Lower leg skin (tissue), 4 donors: ENCODE results near the gene METRNL. TPM values are rescaled to one million over a fixed set of nuclear protein-coding genes. Genes with fewer than 3 reads are reported as not detected.

Source experiments
- DNase-seq, 2 donors: peaks; one replicate each; pipeline ENCODE4 v3.0.0-alpha.2; 2019; ENCODE audit warnings: low spot score in 2 of 2
- H3K4me3 ChIP-seq: fragments of 200-600 bp; sonication (generic); 2 replicates; pipeline ENCODE4 v1.5.1; 2017; ENCODE audit warnings: mild to moderate bottlenecking, low read depth; ENCODE audit not compliant: poor library complexity, severe bottlenecking
- CTCF ChIP-seq, 3 donors: fragments of 450-650 bp; IDR thresholded peaks; one replicate each; pipeline ENCODE4 v1.5.1; 2016; ENCODE audit warnings: antibody characterized with exemption in 3 of 3, mild to moderate bottlenecking in 3 of 3, moderate library complexity in 2 of 3
- POLR2A ChIP-seq, 2 donors: fragments of 450-650 bp; IDR thresholded peaks; one replicate each; pipeline ENCODE4 v1.6.1; 2016 to 2017; ENCODE audit warnings: antibody characterized with exemption in 2 of 2, mild to moderate bottlenecking in 1 of 2, moderate library complexity in 1 of 2
- WGBS, 2 donors: methylation state at CpG; one replicate each; pipeline ENCODE4 v1.1.5; 2018; 5-methylcytosine and 5-hydroxymethylcytosine counted together
- intact Hi-C: fragments of 100-400 bp; cut with DNase I; formaldehyde crosslinking; loops from one replicate; pipeline ENCODE4 v1.15.0; 2023; ENCODE audit warnings: low total_unique reads
- total RNA-seq, 4 donors: library from RNA; depleted of rRNA; stranded (reverse); fragments of >200 nt; gene quantifications; one replicate each; pipeline ENCODE4 v1.1.0, GENCODE V29; 2016

The METRNL gene
- total RNA-seq, 4 donors from 2014 or later: 208 to 343 (median 296) TPM

DNA sequence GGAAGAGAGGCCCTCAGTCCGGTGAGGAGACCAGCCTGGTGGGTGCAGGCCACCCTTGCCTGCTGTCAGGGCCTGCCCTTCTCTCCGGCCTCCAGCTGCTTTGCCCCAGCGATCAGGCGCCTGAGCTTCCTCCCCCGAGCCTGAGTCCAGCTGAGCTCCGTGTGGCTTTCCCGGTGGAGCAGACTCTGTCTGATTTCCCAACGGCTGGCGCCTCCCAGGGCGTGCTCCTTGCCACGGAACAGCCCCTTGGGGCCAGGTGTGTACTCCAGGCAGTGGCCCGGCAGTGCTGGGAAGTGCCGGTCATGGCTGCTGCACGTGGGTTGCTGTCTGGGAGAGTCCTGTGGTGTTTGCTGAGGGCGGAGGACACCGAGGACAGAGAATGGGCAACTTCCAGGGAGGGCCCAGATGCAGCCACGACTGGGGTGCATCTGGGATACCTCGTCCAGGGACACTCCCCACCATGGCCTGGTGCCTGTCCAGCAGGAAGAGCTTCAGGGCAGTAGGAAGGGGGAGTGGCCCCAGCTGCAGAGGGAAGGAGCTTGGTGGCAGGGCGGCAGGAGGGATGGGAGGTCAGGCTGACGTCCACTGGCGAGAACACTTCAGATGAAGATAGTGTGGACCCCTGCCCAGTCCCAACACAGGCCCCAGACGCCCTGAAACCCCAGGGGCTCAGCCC is 22.5 kb downstream of the METRNL start:
- H3K4me3 ChIP-seq: no peak overlapping the region
- intact Hi-C loops: no loop called here
- no peak for TF ChIP-seq CTCF (IDR thresholded peaks at IDR 0.05)
- TF ChIP-seq POLR2A (IDR thresholded peaks at IDR 0.05): no peak
- peak in 1 of 2 donors; percentile 68 for DNase-seq
- 29 to 34% methylated on average over 7 to 21 of the region's 22 CpGs for WGBS, 2 donors

GRCh38 chr17:83103200-83103942 is 24.0 kb downstream of the METRNL start:
- intact Hi-C loops: no loop called here
- H3K4me3 ChIP-seq: no peak overlapping the region
- DNase-seq: peak in 1 of 2 donors; percentile 49
- TF ChIP-seq POLR2A (IDR thresholded peaks at IDR 0.05): no peak
- WGBS, 2 donors: 25 to 40% methylated on average over 22 to 55 of the region's 60 CpGs

- TF ChIP-seq CTCF (IDR thresholded peaks at IDR 0.05): no peak
- TF ChIP-seq POLR2A (IDR thresholded peaks at IDR 0.05): no peak
- no peak overlapping the region for H3K4me3 ChIP-seq
- intact Hi-C loops: no loop called here
- no peak for DNase-seq
- WGBS, 2 donors: 52 to 58% methylated on average over 10 of the region's 10 CpGs
Observed at GRCh38 chr17:83103943-83104311, 24.5 kb downstream of the METRNL start.

- no peak for TF ChIP-seq CTCF (IDR thresholded peaks at IDR 0.05)
- no peak for TF ChIP-seq POLR2A (IDR thresholded peaks at IDR 0.05)
- 79 to 80% methylated on average over 31 to 45 of the region's 45 CpGs for WGBS, 2 donors
- intact Hi-C loops: no loop called here
- no peak overlapping the region for H3K4me3 ChIP-seq
- DNase-seq: no peak
Observed at GRCh38 chr17:83104577-83105505, 25.4 kb downstream of the METRNL start.

DNA sequence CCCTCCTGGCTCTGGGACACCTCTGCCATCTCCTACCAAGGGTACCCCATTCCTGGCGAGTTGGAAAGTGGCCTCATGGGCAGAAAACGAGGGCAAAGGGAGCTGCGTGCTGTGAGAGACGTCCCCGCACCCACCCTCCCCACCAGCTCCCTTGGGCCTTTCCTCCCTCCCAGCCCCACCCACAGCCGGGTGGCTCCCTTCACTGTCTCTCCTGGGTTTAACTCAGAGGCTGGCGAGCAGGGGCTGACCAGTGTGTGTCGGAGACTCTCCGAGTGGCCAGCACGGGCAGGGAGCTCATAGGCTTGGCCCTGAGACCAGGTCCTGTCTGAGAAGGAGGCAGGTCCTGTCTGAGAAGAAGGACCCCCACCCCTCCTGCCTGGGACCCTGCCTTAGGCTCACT is 26.1 kb downstream of the METRNL start:
- no peak for TF ChIP-seq CTCF (IDR thresholded peaks at IDR 0.05)
- TF ChIP-seq POLR2A (IDR thresholded peaks at IDR 0.05): no peak
- H3K4me3 ChIP-seq: no peak overlapping the region
- 61 to 66% methylated on average over 6 to 10 of the region's 10 CpGs for WGBS, 2 donors
- no peak for DNase-seq
- intact Hi-C loops: no loop called here
